ENCODE results near the gene TMEM138.

DNA sequence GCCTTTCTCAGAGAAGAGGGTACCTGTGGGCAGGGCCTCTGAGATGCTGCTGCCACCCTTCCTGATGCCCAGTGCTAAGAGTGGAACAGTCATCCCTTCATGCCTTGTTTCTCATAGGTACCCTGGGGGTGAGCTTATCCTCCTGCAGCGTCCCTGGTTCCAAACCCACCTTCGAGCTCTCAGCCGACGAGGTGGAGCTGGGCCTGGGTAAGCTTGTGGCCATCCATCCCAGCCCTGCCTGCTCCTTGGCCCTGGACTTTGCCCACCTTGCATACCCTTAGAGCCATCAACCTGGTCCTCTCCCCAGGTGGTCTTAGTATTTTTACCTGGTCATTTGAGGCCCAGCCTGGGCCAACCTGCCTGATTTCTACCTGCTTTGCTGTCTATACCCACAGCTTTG lies 20.5 kb upstream of the TMEM138 start:
- no peak for TF ChIP-seq POLR2A (IDR thresholded peaks at IDR 0.05; ENCODE audit: low read length)
- TF ChIP-seq GATA1 (IDR thresholded peaks at IDR 0.05; ENCODE audit: low read depth, low read length), result no peak

Measured in erythroblast (primary cell).